Osteocyte (in vitro differentiated cells): ENCODE results near the gene OOSP4B. TPM values are rescaled to one million over a fixed set of nuclear protein-coding genes. Genes with fewer than 3 reads are reported as not detected.
"Not testable (repeated sequence)": the region's sequence is repeated elsewhere in the genome, so short reads cannot be mapped to it uniquely, and the experiment has no call there.

Experiments
- DNase-seq: peaks from one replicate; pipeline ENCODE4 v3.0.0; 2021; ENCODE audit warnings: mixed read lengths; ENCODE audit not compliant: unreplicated experiment; ENCODE audit errors: extremely low spot score
- H3K27ac Mint-ChIP-seq: one replicate; pipeline ENCODE4 v1.8.0; 2021; ENCODE audit warnings: mild to moderate bottlenecking, mixed read lengths; ENCODE audit not compliant: unreplicated experiment
- H3K27me3 Mint-ChIP-seq: one replicate; pipeline ENCODE4 v1.8.0; 2021; ENCODE audit warnings: mixed read lengths; ENCODE audit not compliant: unreplicated experiment
- H3K36me3 Mint-ChIP-seq: one replicate; pipeline ENCODE4 v1.8.0; 2021; ENCODE audit warnings: mixed read lengths; ENCODE audit not compliant: unreplicated experiment
- H3K4me1 Mint-ChIP-seq: one replicate; pipeline ENCODE4 v1.8.0; 2021; ENCODE audit warnings: mixed read lengths; ENCODE audit not compliant: unreplicated experiment
- H3K4me3 Mint-ChIP-seq: one replicate; pipeline ENCODE4 v1.8.0; 2021; ENCODE audit warnings: mild to moderate bottlenecking, moderate library complexity, mixed read lengths; ENCODE audit not compliant: unreplicated experiment
- H3K9me3 Mint-ChIP-seq: one replicate; pipeline ENCODE4 v1.8.0; 2021; ENCODE audit warnings: mixed read lengths; ENCODE audit not compliant: unreplicated experiment
- total RNA-seq: library from RNA; stranded (reverse); gene quantifications from 2 replicates; pipeline ENCODE4 v1.2.1, GENCODE V29; 2021
- TF ChIP-seq, protein P1 (sequence below): fragments of 200-600 bp; sonication (generic); IDR thresholded peaks from 2 replicates; pipeline ENCODE4 v1.5.0; 2021; ENCODE audit warnings: antibody characterized with exemption, mild to moderate bottlenecking, moderate library complexity

OOSP4B gene
- total RNA-seq, 1 donor from 2014 or later: not detected

DNA sequence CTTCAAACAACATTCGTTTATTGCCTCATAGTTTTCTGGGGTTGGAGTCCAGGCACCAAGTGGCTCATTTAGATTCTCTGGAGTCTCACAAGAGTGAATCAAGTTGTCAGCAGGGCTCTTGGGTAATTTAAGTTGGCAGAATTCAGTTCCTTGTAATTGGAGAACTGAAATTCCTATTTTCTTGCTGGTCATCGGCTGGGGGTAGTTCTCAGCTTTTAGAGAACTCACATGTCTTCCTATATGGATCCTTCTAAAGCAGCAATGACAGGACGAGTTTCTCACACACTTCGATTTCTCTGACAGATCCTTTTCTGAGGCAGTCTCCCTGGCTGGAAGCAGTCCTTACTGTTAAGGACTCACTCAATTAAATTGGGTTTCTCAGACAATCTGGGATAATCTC is 17.3 kb upstream of the OOSP4B start:
- H3K9me3 Mint-ChIP-seq: no peaks in the 10 kb centered on the region
- no peaks in the 10 kb centered on the region for H3K4me1 Mint-ChIP-seq
- no peak overlapping the region for H3K27ac Mint-ChIP-seq
- no peaks in the 10 kb centered on the region for H3K36me3 Mint-ChIP-seq
- no peak overlapping the region for H3K4me3 Mint-ChIP-seq
- H3K27me3 Mint-ChIP-seq: peaks cover 4% of the 10 kb centered on the region
- TF ChIP-seq, protein P1, sequence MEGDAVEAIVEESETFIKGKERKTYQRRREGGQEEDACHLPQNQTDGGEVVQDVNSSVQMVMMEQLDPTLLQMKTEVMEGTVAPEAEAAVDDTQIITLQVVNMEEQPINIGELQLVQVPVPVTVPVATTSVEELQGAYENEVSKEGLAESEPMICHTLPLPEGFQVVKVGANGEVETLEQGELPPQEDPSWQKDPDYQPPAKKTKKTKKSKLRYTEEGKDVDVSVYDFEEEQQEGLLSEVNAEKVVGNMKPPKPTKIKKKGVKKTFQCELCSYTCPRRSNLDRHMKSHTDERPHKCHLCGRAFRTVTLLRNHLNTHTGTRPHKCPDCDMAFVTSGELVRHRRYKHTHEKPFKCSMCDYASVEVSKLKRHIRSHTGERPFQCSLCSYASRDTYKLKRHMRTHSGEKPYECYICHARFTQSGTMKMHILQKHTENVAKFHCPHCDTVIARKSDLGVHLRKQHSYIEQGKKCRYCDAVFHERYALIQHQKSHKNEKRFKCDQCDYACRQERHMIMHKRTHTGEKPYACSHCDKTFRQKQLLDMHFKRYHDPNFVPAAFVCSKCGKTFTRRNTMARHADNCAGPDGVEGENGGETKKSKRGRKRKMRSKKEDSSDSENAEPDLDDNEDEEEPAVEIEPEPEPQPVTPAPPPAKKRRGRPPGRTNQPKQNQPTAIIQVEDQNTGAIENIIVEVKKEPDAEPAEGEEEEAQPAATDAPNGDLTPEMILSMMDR: no peak
- no peak for DNase-seq

DNA sequence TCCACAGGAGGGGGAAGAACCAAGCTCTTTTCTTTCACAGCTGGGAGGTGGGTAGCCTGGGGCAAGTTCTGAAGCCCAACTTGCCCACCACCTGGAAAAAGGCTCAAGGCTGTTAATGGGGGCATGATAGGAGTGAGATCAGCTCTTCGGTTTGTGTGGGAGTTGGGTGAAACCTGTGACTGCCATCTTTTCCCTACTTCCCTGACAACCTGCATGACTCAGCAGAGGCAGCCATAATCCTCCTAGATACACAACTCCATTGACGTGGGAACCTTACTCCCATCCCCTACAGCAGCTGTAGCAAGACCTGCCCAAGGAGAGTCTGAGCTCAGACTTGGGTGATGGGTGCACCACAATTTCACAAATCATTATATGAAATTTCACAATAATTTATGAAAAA is 13.3 kb upstream of the OOSP4B start:
- peaks cover 5% of the 10 kb centered on the region for H3K27me3 Mint-ChIP-seq
- no peaks in the 10 kb centered on the region for H3K4me1 Mint-ChIP-seq
- TF ChIP-seq, protein P1: no peak
- DNase-seq: no peak
- H3K4me3 Mint-ChIP-seq: no peak overlapping the region
- H3K27ac Mint-ChIP-seq: no peak overlapping the region
- H3K9me3 Mint-ChIP-seq: no peaks in the 10 kb centered on the region
- no peaks in the 10 kb centered on the region for H3K36me3 Mint-ChIP-seq

- DNase-seq: no peak
- H3K27ac Mint-ChIP-seq: no peak overlapping the region
- no peaks in the 10 kb centered on the region for H3K4me1 Mint-ChIP-seq
- TF ChIP-seq, protein P1: no peak
- no peaks in the 10 kb centered on the region for H3K36me3 Mint-ChIP-seq
- no peaks in the 10 kb centered on the region for H3K9me3 Mint-ChIP-seq
- no peak overlapping the region for H3K4me3 Mint-ChIP-seq
- H3K27me3 Mint-ChIP-seq: peaks cover 3% of the 10 kb centered on the region
These were observed 11.6 kb upstream of the OOSP4B start for GRCh38 chr11:60005360-60005759.

DNA sequence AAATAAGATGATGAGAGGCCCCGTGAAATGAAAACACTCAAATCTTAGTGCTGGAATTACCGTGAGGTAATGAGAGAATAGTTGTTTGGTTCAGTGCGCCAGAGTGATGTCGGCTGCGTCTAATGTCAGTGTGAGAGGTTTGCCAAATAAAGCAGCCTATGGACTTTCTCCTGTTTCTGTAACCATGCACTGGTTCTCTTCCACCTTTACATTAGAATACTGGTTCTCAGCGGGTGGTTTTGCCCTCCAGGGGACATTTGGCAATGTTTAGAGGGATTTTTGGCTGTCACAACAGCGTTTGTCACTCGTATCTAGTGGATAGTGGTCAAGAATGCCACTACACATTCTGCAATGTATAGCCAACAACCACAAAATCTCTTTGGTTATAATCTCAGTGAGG is 1.1 kb downstream of the OOSP4B start:
- Mint-ChIP-seq H3K4me1 (no peaks in the 10 kb centered on the region), H3K27ac (no peak overlapping the region), H3K4me3 (no peak overlapping the region), H3K9me3 (peaks cover 10% of the 10 kb centered on the region), H3K27me3 (no peaks in the 10 kb centered on the region), H3K36me3 (no peaks in the 10 kb centered on the region)
- no peak for DNase-seq
- TF ChIP-seq, protein P1: no peak

- H3K9me3 Mint-ChIP-seq, H3K27ac Mint-ChIP-seq, H3K36me3 Mint-ChIP-seq, H3K27me3 Mint-ChIP-seq, H3K4me1 Mint-ChIP-seq, DNase-seq, H3K4me3 Mint-ChIP-seq: not testable (repeated sequence)
These were observed 3.4 kb downstream of the OOSP4B start for GRCh38 chr11:60020376-60020775.

DNA sequence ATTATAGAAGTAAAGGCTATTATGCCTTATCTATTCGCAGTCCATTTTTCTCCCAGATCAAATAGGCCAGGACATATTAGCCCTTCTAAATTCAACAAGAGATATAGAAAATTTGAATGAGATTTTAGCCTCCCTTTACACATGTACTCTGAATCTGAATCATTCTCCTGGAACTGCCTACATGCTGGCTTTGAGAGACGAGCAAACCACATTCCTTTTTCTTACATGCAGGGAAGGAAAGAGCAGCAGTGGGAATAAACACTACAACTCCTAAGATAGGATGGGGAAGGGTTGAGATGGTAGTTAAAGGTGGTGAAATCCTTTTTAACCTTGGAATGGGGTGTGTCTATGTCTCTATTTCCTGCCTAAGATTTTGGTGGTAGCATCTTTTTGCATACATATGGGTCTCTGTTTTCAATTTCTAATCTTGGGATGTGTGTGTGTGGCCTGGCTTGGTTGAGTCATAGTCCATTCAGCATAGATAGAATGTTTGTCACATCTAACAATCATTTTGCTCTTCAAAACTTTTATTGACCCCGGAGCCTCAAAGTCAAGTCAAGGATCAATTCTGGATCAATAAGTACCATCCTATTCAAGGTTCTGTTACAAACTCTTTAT is 12.1 kb downstream of the OOSP4B start:
- DNase-seq: no peak
- H3K4me1 Mint-ChIP-seq: no peaks in the 10 kb centered on the region
- no peaks in the 10 kb centered on the region for H3K36me3 Mint-ChIP-seq
- no peaks in the 10 kb centered on the region for H3K9me3 Mint-ChIP-seq
- no peak overlapping the region for H3K4me3 Mint-ChIP-seq
- H3K27me3 Mint-ChIP-seq: no peaks in the 10 kb centered on the region
- H3K27ac Mint-ChIP-seq: no peak overlapping the region
- TF ChIP-seq, protein P1: no peak
